HG03159 (cell line): Measurements from ENCODE around the gene HOXA11.

Experiments used
- ATAC-seq: cut with Tn5 transposase; IDR thresholded peaks from one replicate; pipeline ENCODE4 v1.9.1; 2021; ENCODE audit warnings: mild to moderate bottlenecking, moderate library complexity; ENCODE audit not compliant: unreplicated experiment

Gene HOXA11

DNA sequence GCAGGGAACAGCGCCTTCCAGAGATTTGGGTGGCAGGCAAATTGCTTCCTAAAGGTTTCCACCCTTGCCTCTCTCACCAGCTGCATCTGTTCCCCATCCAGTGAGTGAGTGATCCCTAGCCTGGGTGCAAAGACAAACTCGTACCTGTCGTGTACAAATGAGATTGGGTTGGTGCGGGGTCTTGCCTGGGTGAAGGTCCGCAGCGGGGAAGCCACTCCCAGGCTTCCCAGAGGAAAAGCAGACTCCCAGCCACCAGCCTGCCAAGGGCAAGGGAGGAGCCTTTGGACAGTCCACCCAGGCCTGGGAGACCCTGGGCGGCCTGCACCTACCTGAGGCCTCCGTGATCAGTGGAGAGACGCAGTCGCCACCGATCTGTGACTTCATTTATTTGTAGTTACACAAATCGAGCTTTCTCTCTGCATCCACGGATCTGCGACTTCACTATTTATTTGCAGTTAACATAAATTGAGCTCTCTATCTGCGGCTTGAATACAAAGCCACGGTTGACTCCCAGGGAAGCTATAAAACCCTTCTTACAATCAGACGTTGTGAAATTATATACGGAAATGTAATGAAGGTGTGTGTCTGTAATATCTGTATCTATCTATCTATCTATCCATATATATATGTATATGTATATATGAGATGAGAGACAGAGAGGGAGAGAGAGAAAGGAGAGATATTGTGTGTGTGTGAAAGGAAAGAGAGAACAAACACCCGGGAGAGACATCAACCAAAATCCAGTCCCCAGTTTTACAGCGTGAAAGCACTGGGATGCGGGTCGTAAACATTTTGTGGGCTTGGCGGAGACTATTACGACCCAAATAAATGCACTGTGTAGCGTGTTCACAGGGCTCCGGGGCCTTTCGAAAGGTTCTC lies 25.5 kb downstream of the HOXA11 start:
- no peak for ATAC-seq

DNA sequence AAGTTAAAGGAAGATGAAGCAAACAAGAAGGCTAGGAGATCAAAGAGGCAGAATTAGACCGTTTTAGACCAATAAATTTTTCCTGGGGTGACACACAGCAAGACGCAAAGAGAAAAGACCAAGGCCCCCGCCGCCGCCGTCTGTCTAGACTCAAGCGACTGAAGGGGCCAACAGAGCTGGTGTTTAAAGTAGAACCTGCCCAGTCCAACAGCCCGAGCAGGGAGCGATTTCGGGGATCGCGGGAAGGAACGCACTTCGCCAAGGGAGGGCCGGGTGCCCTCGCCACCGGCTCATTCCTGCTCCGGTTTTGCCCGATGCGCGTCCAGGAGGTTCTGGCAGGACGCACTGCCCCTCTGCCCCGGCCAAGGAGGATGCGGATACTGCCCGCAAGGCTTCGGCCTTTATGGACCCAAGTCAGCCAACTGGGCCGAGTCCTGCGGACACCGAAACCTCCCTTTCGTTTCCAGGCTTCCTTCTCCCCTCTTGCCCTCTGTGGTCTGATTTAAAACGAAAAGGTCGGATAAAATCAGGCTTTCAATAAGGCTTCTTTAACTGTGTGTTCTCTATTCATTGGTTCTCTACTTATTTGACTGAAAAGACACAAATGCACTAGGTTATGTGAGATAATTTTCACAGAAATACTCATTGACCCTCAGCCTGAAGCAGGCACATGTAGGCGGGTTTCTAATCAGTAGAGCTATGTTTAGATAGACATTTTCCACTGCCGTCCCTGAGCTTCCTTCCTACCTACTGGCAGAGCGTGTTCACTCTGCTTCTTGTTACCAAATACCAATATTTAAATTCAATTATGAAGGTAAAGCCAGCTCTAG lies 26.4 kb downstream of the HOXA11 start:
- ATAC-seq, result no peak

DNA sequence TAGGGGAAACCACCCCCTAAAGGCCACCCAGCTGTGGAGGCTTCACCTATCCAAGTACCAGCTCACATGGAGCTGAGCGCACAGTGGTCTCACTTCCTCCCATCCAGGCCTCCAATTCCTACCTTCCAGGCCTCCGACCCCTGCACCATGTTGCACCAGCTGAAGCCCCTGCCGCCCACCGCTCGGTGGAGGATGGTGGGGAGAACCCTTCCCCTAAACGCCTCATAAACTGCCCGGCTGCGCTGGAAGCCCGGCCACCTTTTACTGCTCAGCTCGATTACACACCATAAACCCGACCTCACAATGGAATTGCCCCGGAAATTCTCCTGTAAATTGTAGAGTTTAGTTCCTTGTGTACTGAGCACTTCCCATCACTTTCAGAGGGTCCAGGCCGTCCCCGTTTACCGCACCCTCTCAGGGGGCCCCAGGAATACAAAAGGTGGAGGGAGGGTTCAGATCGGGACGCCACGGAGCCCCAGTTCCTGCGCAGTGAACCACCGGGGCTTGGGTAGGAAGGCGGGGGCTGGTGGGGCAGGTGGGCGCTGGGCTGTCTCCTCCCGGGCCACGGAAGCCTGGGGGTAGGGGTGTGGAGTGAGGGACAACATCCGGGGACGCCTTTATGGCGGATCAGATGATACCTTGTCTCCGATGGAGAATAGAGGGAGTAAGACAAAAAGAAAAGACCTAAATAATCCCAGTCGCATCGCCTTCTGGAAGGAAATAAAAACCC lies 27.2 kb downstream of the HOXA11 start:
- no peak for ATAC-seq

DNA sequence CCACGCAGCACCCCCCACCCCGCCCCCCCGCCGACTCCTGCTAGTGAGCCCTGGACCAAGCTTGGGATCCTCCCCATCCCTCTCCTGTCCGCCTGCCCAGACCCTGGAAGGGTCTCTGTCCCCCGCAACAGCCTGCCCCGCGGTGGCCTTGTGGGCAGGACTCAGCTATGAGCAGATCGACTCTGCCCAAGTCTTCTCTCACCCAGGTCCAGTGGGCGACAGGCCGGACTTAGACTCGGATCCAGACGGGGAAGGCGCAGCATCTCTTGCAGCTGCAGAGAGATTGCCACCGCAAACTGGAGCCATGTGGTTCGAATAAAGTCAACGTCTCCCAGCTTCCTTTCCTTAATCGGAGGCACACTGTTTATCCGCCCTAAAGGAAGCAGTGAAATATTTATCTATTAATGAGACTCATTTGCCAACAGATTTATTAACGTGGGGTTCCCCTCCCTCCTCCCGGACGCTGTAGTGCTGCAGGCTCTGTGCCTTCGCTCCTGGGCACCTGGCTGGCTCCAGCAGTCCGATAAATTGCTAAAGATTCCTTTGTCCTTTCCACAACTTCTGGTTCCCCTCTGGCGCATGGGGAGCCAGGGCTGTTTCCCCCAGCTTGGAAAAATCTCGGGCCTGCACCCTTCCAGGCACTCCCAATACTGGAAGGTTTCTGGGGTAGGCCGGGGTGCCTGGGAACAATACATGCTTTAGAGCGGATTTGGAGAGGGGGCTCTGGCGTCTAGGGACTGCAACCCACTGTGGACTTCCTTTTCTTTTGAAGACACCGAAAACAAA lies 27.9 kb downstream of the HOXA11 start:
- ATAC-seq, result no peak

DNA sequence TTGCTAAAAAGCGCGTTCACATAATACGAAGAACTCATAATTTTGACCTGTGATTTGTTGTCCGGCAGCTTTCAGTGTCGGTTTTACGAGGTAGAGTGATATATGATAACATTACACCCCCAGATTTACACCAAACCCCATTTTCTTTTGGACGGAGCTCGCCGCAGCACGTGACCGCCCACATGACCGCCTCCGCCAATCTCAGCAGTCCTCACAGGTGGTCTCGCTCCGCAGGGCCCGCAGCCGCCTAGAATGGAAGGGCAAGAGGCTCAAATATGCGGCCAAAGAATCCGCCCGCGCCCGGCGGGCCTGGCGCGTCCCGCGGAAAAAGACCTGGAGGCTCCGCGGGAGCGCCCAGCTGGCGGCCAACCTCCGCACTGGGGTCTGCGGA lies 28.5 kb downstream of the HOXA11 start, which contains the start of gene HOXA7:
Gene HOXA7 (minus strand): TSS at position 168 of the 391 bp plus-strand sequence. CDS start 130 bp downstream, at position 38.
- ATAC-seq, result no peak

DNA sequence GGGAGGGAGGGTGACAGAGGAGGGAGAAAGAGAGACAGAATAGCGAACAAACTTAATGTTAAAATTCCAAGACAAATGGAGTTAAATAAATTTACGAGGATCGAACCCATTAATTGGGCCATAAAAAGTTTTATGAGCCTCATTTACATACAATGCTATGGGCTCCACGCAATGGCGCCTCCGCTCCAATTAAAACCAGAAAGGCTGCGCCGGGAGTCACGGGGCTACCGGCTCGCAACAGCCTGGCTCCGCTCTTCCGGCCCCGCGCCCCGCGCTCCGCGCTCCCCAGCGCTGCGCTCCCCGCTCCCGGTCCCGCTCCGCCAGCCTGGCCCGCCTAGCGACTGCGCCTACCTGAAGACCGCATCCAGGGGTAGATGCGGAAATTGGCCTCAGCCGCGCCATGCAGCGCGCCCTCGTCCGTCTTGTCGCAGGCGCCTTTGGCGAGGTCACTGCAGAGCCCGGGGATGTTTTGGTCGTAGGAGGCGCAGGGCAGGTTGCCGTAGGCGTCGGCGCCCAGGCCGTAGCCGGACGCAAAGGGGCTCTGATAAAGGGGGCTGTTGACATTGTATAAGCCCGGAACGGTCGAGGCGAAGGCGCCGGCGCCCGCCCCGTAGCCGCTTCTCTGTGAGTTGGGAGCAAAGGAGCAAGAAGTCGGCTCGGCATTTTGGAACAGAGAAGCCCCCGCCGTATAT lies 29.1 kb downstream of the HOXA11 start:
- ATAC-seq, result no peak

DNA sequence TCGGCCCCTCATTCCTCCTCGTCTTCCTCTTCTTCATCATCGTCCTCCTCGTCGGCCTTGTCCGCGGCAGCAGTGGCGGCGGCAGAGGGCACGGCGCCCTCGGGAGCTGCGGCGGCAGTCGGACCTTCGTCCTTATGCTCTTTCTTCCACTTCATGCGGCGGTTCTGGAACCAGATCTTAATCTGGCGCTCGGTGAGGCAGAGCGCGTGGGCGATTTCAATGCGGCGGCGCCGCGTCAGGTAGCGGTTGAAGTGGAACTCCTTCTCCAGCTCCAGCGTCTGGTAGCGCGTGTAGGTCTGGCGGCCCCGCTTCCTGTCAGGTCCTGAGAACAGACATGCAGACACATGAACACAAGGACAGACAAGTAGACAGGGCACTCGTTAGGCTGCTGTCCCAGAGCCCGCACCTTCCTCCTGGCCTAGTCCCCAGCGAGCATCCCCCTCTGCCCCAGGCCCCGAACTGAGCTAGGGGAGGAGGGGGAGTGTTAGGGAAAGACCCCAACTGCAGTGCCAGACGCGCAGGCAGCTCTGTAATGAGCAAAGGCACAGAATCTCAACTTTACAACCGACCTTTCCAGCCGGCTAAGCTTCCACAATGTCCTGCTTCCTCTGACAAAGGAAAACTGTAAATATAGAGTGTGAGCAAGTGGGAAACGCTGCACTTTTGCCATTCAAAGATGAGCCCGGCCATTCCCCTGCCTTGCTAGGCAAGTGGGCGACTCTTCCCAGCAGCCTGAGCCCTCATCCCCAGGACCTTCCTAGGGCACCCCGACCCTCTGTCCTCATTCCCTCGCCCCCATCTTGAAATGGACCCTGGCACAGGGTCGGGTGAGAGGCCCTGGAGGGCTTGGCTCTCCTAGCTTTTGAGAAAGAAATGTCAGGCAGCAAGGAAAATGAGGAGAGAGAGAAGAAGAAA lies 29.9 kb downstream of the HOXA11 start:
- ATAC-seq, result no peak

DNA sequence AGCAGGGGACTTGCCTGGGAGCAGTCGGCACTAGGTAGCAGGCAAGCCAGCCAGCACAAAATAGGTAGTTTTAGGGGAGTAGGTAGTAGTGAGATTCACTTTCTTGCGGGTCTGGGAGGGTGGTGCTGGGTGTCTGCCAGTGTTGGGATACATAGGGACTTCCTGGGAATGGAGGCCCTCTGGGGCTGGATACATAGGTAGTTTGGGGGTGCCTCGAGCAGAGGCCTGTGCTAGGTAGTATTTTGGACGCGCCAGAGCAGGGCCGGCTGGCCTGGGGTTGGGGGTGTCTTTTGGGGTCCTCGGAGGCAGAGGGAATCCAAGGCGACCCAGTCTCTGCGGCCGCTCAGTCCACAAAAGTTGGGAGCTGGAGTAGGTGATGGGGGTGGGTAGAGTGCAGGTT lies 30.7 kb downstream of the HOXA11 start:
- ATAC-seq, result no peak

DNA sequence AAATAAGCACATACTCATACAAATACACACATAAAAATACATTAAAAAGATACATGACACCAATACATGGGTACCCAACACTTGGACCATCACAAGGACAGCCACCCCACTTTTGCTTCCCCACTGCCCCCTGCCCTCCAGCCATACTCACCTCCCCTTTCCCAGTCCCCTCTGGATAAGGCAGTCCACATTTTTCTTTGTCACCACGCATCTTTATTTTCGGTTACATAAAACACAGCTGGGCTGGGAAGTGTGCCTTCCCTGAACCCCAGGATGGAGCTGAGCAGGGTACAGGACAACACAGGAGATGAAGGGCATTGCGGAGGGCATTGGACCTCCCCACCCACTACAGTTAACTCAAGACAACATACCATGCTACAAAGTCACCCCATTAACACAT lies 31.5 kb downstream of the HOXA11 start:
- ATAC-seq, result no peak

DNA sequence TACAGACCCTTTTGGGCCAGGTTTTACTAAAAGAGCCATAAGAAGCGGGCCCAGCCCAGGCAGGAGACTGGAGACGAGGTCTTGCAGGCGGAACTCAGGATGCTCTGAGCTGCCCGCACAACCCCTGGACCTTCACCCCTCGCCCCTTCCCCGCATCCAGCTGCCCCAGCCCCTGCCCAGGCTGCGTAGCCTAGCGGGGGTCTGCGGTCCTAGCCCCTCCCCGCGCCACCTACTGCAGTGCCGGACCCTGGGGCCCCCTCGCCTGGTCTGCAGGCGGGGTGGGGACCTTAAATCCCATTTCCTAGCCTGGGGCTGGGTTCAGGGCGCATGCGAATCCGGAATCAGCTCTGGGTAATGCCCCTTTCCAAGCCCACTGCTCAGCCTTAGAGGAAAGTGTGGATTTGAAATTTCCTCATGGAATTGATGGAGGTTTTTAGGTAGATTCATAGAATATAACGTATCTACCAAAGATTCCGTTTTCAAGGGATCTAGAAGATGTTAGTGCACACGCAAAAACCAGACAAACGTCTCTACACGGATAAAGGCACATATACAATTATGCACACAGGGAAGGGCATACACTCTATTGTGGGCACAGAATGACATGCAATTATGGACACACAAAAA lies 32.1 kb downstream of the HOXA11 start:
- ATAC-seq, result no peak

DNA sequence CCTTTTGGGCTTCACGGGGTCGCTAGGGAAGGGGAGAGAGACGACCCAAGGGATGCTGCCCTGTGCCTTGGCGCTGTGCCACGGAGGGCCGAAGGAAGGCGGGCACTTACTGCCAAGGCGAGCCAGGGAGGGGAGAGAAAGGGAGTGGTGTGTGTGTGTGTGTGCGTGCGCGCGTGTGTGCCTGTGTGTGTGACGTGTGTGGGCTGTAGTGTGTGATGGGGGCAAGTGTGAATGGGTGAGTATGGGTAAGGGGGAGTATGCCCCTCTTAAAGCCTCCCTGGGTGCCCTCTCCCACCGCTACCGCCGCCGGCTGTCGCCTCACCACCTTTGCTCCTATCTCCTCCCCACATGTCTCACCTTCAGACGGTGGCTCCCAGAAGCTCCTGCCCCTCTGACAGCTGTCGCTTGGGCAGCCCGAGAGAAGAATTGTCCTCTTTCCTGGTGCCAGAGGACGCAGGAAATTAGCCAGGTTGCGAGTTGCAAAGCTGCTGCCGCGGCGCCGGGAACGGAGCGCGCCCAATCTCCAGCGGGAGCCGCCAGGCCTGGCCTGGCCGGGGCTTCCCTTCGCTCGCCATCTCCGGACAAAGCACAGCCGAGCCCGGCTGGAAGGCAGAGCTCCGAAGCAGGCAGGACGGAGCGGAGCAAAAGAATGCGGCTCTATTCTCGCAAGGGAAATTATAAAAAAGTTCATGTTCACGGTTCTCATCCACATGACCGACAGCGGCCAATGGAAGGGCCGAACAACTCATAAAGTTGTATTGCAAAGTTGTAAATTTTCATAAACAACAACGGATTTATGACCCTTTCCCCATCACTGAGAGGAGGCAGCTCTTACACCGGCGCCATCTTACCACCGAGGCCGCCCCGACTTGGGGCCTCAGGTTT lies 32.9 kb downstream of the HOXA11 start, which contains the start of gene HOXA3:
Gene HOXA3 (minus strand): TSS at position 653 of the 885 bp plus-strand sequence. CDS start 41,943 bp downstream, outside the sequence.
- ATAC-seq, result no peak

DNA sequence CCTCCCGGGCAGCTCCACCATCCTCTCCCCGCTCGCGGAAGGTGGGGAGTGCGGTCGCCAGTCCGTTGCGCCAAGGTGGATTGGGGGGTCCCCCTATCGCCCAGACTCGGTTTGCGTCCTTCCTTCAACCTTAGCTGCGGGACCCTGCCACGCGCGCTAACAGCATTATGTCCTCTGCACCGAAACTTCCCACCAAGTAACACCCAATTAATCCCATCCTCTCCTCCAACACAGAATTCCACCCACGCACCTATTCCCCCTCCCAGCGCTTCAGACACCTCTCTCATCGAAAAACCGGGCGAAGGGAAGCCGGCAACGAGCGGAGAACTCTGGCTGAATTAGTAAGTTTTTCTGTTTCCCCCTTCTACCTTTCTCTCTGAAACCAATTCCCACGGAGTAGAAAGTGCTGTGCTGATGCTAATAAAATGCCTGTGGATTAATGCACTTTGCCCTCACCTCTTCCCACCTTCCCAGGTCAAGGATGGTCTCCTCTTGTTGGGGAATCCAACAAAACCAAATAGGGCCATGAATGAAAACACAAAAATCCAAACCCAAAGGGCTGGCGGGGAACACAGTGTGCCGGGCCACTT lies 33.6 kb downstream of the HOXA11 start:
- ATAC-seq, result no peak

DNA sequence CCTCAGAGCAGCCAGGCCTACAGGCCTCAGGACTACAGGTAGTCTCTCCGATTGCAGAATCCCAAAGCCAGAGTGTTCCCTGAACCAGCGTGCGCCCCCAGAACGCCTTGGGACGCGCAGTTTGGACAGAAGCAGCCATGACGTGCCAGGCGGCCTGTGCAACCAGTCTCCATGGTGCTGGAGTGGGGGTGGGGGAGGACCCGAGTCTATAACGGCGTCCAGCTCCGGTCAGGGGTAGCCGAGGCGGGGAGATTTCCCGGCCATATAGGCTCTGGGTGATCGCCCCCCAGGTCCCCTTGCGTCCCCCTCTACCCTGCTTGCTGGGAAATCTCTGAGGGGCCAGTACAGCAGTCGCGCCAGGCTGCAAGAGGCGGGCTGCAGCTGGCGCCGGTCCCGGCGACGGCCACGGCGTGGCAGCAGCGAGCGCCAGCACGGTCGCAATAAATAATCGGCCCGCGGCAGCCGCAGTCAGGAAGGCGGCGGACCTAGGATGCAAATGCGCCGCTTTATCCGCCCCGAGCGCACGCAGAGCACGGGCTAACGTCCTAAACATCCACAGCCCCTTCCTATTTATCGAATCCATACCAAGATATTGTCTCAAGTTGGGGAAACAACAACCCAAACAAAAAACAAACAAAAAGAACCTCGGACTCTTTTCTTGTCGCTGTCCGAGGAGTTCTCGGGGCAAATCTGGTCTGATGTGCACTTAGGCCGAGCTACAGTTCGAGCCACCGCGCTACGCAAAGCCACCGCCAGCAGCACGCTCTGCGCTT lies 34.3 kb downstream of the HOXA11 start:
- ATAC-seq, result peak; percentile 78

DNA sequence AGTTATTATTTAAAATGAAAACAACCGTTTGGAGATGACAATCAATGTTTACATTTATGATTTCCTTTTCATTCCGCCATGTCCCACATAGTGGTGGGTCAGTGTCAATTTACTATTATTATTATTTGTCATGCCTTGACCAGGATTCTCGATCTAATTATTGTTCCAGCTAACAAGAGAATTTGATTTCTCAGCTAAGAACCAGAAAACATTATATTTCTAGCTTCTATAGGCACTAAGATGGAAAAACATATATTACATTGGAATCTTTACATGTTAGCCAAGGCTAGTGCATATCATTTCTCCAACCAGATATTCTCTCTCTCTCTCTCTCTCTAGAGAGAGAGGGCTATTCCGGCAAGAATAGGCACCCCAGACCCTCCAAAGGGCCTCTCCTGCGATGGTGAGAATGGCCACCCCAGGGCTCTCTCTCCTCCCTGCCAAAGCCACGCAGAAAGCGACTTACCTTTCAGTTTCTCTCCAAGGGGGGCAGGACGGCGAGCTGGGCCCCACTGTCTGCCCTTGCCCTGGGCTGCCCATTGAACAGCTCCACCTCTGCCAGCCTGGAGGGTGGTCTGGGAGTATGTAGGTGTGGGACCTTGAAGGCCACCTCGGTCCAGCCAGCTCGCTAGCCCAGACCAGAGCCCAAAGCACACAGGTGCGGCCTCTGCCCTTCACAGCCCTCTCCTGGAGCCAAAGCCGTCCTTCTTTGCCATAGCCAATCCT lies 35.0 kb downstream of the HOXA11 start:
- ATAC-seq, result no peak
